Esophagus muscularis mucosa (tissue), 4 donors: ENCODE data around the gene PLSCR2. TPM values are rescaled to one million over a fixed set of nuclear protein-coding genes. Genes with fewer than 3 reads are reported as not detected.

ENCODE experiments used
- DNase-seq: peaks from one replicate; pipeline ENCODE4 v3.0.0-alpha.2; 2017; ENCODE audit errors: extremely low spot score
- H3K27ac ChIP-seq, 4 donors: fragments of 200-600 bp; sonication (generic); replicated peaks in 1 of 4; 1 replicate in 3 of 4; 2 replicates in 1 of 4; pipeline ENCODE4 v1.5.1; 2016 to 2019; ENCODE audit warnings: mild to moderate bottlenecking in 1 of 4
- H3K27me3 ChIP-seq, 4 donors: fragments of 200-600 bp; sonication (generic); one replicate each; pipeline versions ENCODE4 v1.5.1 to v1.6.0; 2016 to 2019
- H3K36me3 ChIP-seq, 4 donors: fragments of 200-600 bp; sonication (generic); one replicate each; pipeline ENCODE4 v1.5.1; 2016 to 2019
- H3K4me1 ChIP-seq, 4 donors: fragments of 200-600 bp; sonication (generic); one replicate each; pipeline ENCODE4 v1.5.1; 2016 to 2019
- H3K4me3 ChIP-seq, 4 donors: fragments of 200-600 bp; sonication (generic); 1 replicate in 2 of 4; 2 replicates in 2 of 4; pipeline ENCODE4 v1.5.1; 2016 to 2019; ENCODE audit warnings: mild to moderate bottlenecking in 4 of 4, moderate library complexity in 1 of 4
- H3K9me3 ChIP-seq, 4 donors: fragments of 200-600 bp; sonication (generic); 1 replicate in 3 of 4; 2 replicates in 1 of 4; pipeline ENCODE4 v1.5.1; 2016 to 2019
- EP300 ChIP-seq: sonication (generic); formaldehyde crosslinking; IDR thresholded peaks from one replicate; pipeline ENCODE4 v1.6.1; 2017; ENCODE audit warnings: antibody characterized with exemption
- POLR2A ChIP-seq: fragments of 450-650 bp; IDR thresholded peaks from one replicate; pipeline ENCODE4 v1.6.1; 2017; ENCODE audit warnings: antibody characterized with exemption, moderate library complexity, mild to moderate bottlenecking, low read depth
- POLR2AphosphoS5 ChIP-seq, 2 donors: sonication (generic); formaldehyde crosslinking; IDR thresholded peaks; one replicate each; pipeline ENCODE4 v1.6.1; 2017; ENCODE audit warnings: antibody characterized with exemption in 2 of 2
- WGBS: methylation state at CpG from one replicate; pipeline ENCODE4 v1.1.5; 2018; 5-methylcytosine and 5-hydroxymethylcytosine counted together
- intact Hi-C: fragments of 100-400 bp; cut with DNase I; formaldehyde crosslinking; loops from one replicate; pipeline ENCODE4 v1.15.1; 2023
- total RNA-seq, 4 donors: library from RNA; depleted of rRNA; stranded (reverse); fragments of >200 nt; gene quantifications; one replicate each; pipeline versions ENCODE4 v1.1.0 to v1.2.1, GENCODE V29; 2016
- TF ChIP-seq, protein P1 (sequence below), 3 experiments: fragments of 200-600 bp in 2 of 3; fragments of 450-650 bp in 1 of 3; sonication (generic) in 2 of 3; IDR thresholded peaks; one replicate each; pipeline ENCODE4 v1.5.1; 2017 to 2019; ENCODE audit warnings: antibody characterized with exemption in 3 of 3, mild to moderate bottlenecking in 2 of 3, moderate library complexity in 1 of 3

Gene PLSCR2
- total RNA-seq, 4 donors from 2014 or later, result 0.69 TPM; not detected in 3

DNA sequence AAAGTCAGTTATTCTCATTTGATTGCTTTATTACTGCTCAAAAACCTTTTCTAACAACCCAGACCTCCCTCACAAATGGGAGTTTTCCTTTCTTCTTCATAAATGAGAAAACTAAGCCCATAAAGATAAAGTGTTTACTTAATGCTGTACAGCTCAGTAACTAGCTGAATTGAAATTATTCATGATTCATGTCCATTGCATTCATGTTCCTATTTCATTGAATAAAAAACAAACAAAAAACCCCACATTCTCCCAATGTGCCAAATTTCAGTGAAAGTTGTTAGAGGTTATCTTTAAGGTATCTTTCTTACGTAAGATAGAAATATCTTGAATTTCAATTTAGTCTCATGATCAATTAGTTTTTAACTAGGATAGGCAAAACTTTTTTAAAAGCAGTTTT is 2.8 kb downstream of the PLSCR2 start:
- Histone ChIP-seq H3K27me3 (no peaks in the 10 kb centered on the region), H3K36me3 (no peaks in the 10 kb centered on the region), H3K9me3 (no peaks in the 10 kb centered on the region), H3K4me1 (peaks cover 0 to 17% (median 11%) of the 10 kb centered on the region in 4 donors), H3K4me3 (no peak overlapping the region), H3K27ac (no peak overlapping the region)
- intact Hi-C loops, result loop anchor here (5.0 kb wide), 1 partner anchor 76 kb away; the partner anchor contains the start of gene PLSCR1
- TF ChIP-seq POLR2A (no peak), POLR2AphosphoS5 (IDR thresholded peaks at IDR 0.05) (no peak), EP300 (no peak)
- TF ChIP-seq, protein P1, sequence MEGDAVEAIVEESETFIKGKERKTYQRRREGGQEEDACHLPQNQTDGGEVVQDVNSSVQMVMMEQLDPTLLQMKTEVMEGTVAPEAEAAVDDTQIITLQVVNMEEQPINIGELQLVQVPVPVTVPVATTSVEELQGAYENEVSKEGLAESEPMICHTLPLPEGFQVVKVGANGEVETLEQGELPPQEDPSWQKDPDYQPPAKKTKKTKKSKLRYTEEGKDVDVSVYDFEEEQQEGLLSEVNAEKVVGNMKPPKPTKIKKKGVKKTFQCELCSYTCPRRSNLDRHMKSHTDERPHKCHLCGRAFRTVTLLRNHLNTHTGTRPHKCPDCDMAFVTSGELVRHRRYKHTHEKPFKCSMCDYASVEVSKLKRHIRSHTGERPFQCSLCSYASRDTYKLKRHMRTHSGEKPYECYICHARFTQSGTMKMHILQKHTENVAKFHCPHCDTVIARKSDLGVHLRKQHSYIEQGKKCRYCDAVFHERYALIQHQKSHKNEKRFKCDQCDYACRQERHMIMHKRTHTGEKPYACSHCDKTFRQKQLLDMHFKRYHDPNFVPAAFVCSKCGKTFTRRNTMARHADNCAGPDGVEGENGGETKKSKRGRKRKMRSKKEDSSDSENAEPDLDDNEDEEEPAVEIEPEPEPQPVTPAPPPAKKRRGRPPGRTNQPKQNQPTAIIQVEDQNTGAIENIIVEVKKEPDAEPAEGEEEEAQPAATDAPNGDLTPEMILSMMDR (IDR thresholded peaks at IDR 0.05), result no peak
- no peak for DNase-seq
- WGBS, result 0% methylated on average over 1 of the region's 1 CpG

DNA sequence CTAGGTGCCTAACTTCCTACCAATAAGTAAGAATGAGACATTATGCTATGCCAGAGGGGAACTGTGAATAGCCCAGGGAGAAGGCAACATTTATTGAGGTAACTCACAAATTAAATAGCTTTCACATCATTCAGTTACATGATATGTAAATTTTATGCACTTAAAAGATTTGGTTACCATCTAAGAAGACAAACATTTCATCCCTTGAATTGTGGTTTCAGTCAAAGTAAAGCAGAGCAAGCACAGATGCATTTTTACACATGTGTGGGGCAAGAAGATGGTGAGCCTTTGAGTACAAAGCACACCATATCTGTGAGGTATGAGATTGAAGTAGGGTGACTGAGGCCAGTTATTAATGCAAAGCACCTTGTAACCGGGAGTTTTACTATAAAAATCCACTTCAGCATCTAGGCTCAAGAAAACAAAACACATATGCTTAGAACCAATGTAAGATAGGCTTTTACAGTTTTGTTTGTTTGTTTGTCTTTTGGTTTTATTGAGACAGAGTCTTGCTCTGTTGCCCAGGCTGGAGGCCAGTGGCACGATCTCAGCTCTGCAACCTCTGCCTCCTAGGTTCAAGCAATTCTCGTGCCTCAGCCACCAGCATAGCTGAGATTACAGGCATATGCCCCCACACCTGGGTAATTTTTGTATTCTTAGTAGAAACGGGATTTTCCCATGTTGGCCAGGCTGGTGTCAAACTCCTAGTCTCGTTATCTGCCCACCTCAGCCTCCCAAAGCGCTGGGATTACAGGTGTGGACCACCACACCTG is 3.5 kb downstream of the PLSCR2 start:
- no peak for DNase-seq
- Histone ChIP-seq H3K4me1 (peaks cover 0 to 17% (median 11%) of the 10 kb centered on the region in 4 donors), H3K4me3 (no peak overlapping the region), H3K9me3 (no peaks in the 10 kb centered on the region), H3K27ac (no peak overlapping the region), H3K36me3 (no peaks in the 10 kb centered on the region), H3K27me3 (no peaks in the 10 kb centered on the region)
- WGBS, result 89% methylated on average over 6 of the region's 6 CpGs
- intact Hi-C loops, result loop anchor here (5.0 kb wide), 1 partner anchor 76 kb away; the partner anchor contains the start of gene PLSCR1
- TF ChIP-seq, protein P1 (IDR thresholded peaks at IDR 0.05), result no peak
- no peak for TF ChIP-seq EP300
- TF ChIP-seq POLR2A, result no peak
- TF ChIP-seq POLR2AphosphoS5 (IDR thresholded peaks at IDR 0.05), result no peak

GRCh38 chr3:146464783-146465182 is 4.6 kb downstream of the PLSCR2 start:
- Histone ChIP-seq H3K36me3 (no peaks in the 10 kb centered on the region), H3K4me3 (no peak overlapping the region), H3K4me1 (peaks cover 0 to 11% (median 7%) of the 10 kb centered on the region in 4 donors), H3K27ac (no peak overlapping the region), H3K9me3 (no peaks in the 10 kb centered on the region), H3K27me3 (no peaks in the 10 kb centered on the region)
- TF ChIP-seq EP300, result no peak
- TF ChIP-seq POLR2AphosphoS5 (IDR thresholded peaks at IDR 0.05), result no peak
- no peak for TF ChIP-seq POLR2A
- TF ChIP-seq, protein P1 (IDR thresholded peaks at IDR 0.05), result no peak
- intact Hi-C loops, result loop anchor here (5.0 kb wide), 1 partner anchor 78 kb away; the partner anchor contains the start of gene PLSCR1
- WGBS, result 80% methylated on average over 1 of the region's 1 CpG
- DNase-seq, result no peak

GRCh38 chr3:146464005-146464595 is 5.3 kb downstream of the PLSCR2 start:
- WGBS, result 91% methylated on average over 2 of the region's 2 CpGs
- DNase-seq, result no peak
- no peak overlapping the region for H3K4me3 ChIP-seq
- no peaks in the 10 kb centered on the region for H3K36me3 ChIP-seq
- no peaks in the 10 kb centered on the region for H3K27me3 ChIP-seq
- intact Hi-C loops, result no loop called here
- TF ChIP-seq EP300, result no peak
- TF ChIP-seq, protein P1 (IDR thresholded peaks at IDR 0.05), result no peak
- TF ChIP-seq POLR2A, result no peak
- TF ChIP-seq POLR2AphosphoS5 (IDR thresholded peaks at IDR 0.05), result no peak
- peaks cover 0 to 4% (median 2%) of the 10 kb centered on the region in 4 donors for H3K4me1 ChIP-seq
- H3K9me3 ChIP-seq, result no peaks in the 10 kb centered on the region
- no peak overlapping the region for H3K27ac ChIP-seq
